ENCODE data around the gene EEF1A2.

The EEF1A2 gene

GRCh38 chr20:63498960-63499337 is at the start of gene EEF1A2:
EEF1A2 (minus strand) TSS chr20:63499083; CDS start chr20:63497763, 1,320 bp downstream.
- TF ChIP-seq L3MBTL2 (conservative IDR thresholded peaks at IDR 0.05) (no peak), SP1 (IDR thresholded peaks at IDR 0.05) (no peak), PKNOX1 (IDR thresholded peaks at IDR 0.05) (no peak), ZNF384 (IDR thresholded peaks at IDR 0.05) (no peak), FOXM1 (IDR thresholded peaks at IDR 0.05; ENCODE audit: borderline replicate concordance) (0 out of 2 replicates have a peak, but pooled peaks have one; percentile 22)
- CTCF ChIA-PET: no interaction called here
- peak; percentile 68 for DNase-seq (ENCODE audit: extremely low spot score)
- POLR2A ChIA-PET: no interaction called here

- ChIA-PET POLR2A (no interaction called here), CTCF (no interaction called here)
- no peak for TF ChIP-seq CTBP1 (IDR thresholded peaks at IDR 0.05; ENCODE audit: borderline replicate concordance)
- TF ChIP-seq BHLHE40 (IDR thresholded peaks at IDR 0.05; ENCODE audit: borderline replicate concordance): no peak
- no peak for TF ChIP-seq ZNF384 (IDR thresholded peaks at IDR 0.05)
- no peak for TF ChIP-seq FOXA1 (IDR thresholded peaks at IDR 0.05)
- no peak for TF ChIP-seq NFRKB (IDR thresholded peaks at IDR 0.05)
- no peak for DNase-seq (ENCODE audit: extremely low spot score)
These were observed 49.7 kb upstream of the EEF1A2 start for GRCh38 chr20:63548542-63548941.

GRCh38 chr20:63547725-63548480 is 49.0 kb upstream of the EEF1A2 start, which contains the start of gene SRMS:
SRMS (minus strand) TSS chr20:63547749; CDS start chr20:63547463, 286 bp downstream.
- DNase-seq (ENCODE audit: extremely low spot score): no peak
- ChIA-PET POLR2A (interaction anchor here (1.1 kb wide), 1 partner anchor 27 kb away, joined by 5 read pairs; the partner anchor contains the start of gene PPDPF), CTCF (no interaction called here)

GRCh38 chr20:63546956-63547724 is 48.3 kb upstream of the EEF1A2 start:
- CTCF ChIA-PET: interaction anchor here (0.6 to 1.0 kb wide), 2 partner anchors 9 to 259 kb away, joined by 3 read pairs; no protein-coding TSS in a partner anchor
- TF ChIP-seq ARNT (IDR thresholded peaks at IDR 0.05): no peak
- no peak for TF ChIP-seq TARDBP (IDR thresholded peaks at IDR 0.05)
- no peak for TF ChIP-seq FOXA1 (IDR thresholded peaks at IDR 0.05)
- no peak for TF ChIP-seq ZNF384 (IDR thresholded peaks at IDR 0.05)
- TF ChIP-seq CTBP1 (IDR thresholded peaks at IDR 0.05; ENCODE audit: borderline replicate concordance): no peak
- TF ChIP-seq SP1 (IDR thresholded peaks at IDR 0.05): no peak
- TF ChIP-seq ELF4 (IDR thresholded peaks at IDR 0.05): no peak
- TF ChIP-seq FOXK2 (IDR thresholded peaks at IDR 0.05): no peak
- TF ChIP-seq PKNOX1 (IDR thresholded peaks at IDR 0.05): no peak
- TF ChIP-seq HDGF (IDR thresholded peaks at IDR 0.05; ENCODE audit: borderline replicate concordance): no peak
- no peak for DNase-seq (ENCODE audit: extremely low spot score)
- POLR2A ChIA-PET: interaction anchor here (1.1 kb wide), 1 partner anchor 26 kb away, joined by 5 read pairs; the partner anchor contains the start of gene PPDPF

More at GRCh38 chr20:63547725-63548480, 49.0 kb upstream of the EEF1A2 start, which contains the start of gene SRMS:
- TF ChIP-seq SP1 (IDR thresholded peaks at IDR 0.05) (no peak), ZNF384 (IDR thresholded peaks at IDR 0.05) (no peak), SUZ12 (IDR thresholded peaks at IDR 0.05) (no peak), L3MBTL2 (conservative IDR thresholded peaks at IDR 0.05) (no peak), CTBP1 (IDR thresholded peaks at IDR 0.05; ENCODE audit: borderline replicate concordance) (no peak), FOXK2 (IDR thresholded peaks at IDR 0.05) (no peak), FOXM1 (IDR thresholded peaks at IDR 0.05; ENCODE audit: borderline replicate concordance) (no peak), HDGF (IDR thresholded peaks at IDR 0.05; ENCODE audit: borderline replicate concordance) (no peak), PKNOX1 (IDR thresholded peaks at IDR 0.05) (no peak), FOXA1 (IDR thresholded peaks at IDR 0.05) (no peak), NFRKB (IDR thresholded peaks at IDR 0.05) (no peak)

GRCh38 chr20:63546256-63546955 is 47.5 kb upstream of the EEF1A2 start:
- CTCF ChIA-PET: interaction anchor here (0.6 to 1.0 kb wide), 2 partner anchors 8 to 260 kb away, joined by 3 read pairs; no protein-coding TSS in a partner anchor
- POLR2A ChIA-PET: interaction anchor here (0.7 to 1.1 kb wide), 2 partner anchors 23 to 26 kb away, joined by 3 to 5 read pairs; partner anchors contain the start of gene PPDPF
- DNase-seq (ENCODE audit: extremely low spot score): no peak
- TF ChIP-seq ELF4 (IDR thresholded peaks at IDR 0.05) (no peak), NFRKB (IDR thresholded peaks at IDR 0.05) (no peak)

GRCh38 chr20:63545814-63546213 is 46.9 kb upstream of the EEF1A2 start:
- POLR2A ChIA-PET: interaction anchor here (0.7 kb wide), 1 partner anchor 23 kb away, joined by 3 read pairs; no protein-coding TSS in a partner anchor
- DNase-seq (ENCODE audit: extremely low spot score): no peak
- no peak for TF ChIP-seq FOXM1 (IDR thresholded peaks at IDR 0.05; ENCODE audit: borderline replicate concordance)
- TF ChIP-seq LEF1 (IDR thresholded peaks at IDR 0.05; ENCODE audit: borderline replicate concordance): no peak
- TF ChIP-seq FOXK2 (IDR thresholded peaks at IDR 0.05): no peak
- no peak for TF ChIP-seq SUZ12 (IDR thresholded peaks at IDR 0.05)
- TF ChIP-seq ELF4 (IDR thresholded peaks at IDR 0.05): no peak
- no peak for TF ChIP-seq ZNF384 (IDR thresholded peaks at IDR 0.05)
- TF ChIP-seq TARDBP (IDR thresholded peaks at IDR 0.05): no peak
- no peak for TF ChIP-seq BHLHE40 (IDR thresholded peaks at IDR 0.05; ENCODE audit: borderline replicate concordance)
- TF ChIP-seq L3MBTL2 (conservative IDR thresholded peaks at IDR 0.05): no peak
- no peak for TF ChIP-seq FOXA1 (IDR thresholded peaks at IDR 0.05)
- TF ChIP-seq NFRKB (IDR thresholded peaks at IDR 0.05): no peak
- CTCF ChIA-PET: interaction anchor here (0.9 to 1.0 kb wide), 2 partner anchors 8 to 435 kb away, joined by 3 to 4 read pairs; partner anchors contain the start of gene PRPF6

Measured in HEK293T (cell line).